Left ventricle myocardium inferior (tissue), 1 donor: ENCODE data around the gene KLHL29. TPM values are rescaled to one million over a fixed set of nuclear protein-coding genes. Genes with fewer than 3 reads are reported as not detected.

Experiments used
- DNase-seq: peaks from one replicate; pipeline ENCODE4 v3.0.0-alpha.2; 2020
- H3K27ac ChIP-seq: fragments of 200-600 bp; replicated peaks from 2 replicates; pipeline ENCODE4 v1.8.0; 2021
- H3K27me3 ChIP-seq: fragments of 200-600 bp; 2 replicates; pipeline ENCODE4 v1.8.0; 2021; ENCODE audit warnings: low read depth
- H3K36me3 ChIP-seq: fragments of 200-600 bp; 2 replicates; pipeline ENCODE4 v1.8.0; 2021
- H3K4me1 ChIP-seq: fragments of 200-600 bp; 2 replicates; pipeline ENCODE4 v1.8.0; 2021
- H3K4me3 ChIP-seq: fragments of 200-600 bp; 2 replicates; pipeline ENCODE4 v1.8.0; 2021; ENCODE audit warnings: mild to moderate bottlenecking, moderate library complexity
- H3K9me3 ChIP-seq: fragments of 200-600 bp; replicated peaks from 2 replicates; pipeline ENCODE4 v1.8.0; 2021
- intact Hi-C: fragments of 100-400 bp; cut with micrococcal nuclease; formaldehyde crosslinking; loops from one replicate; pipeline ENCODE4 v1.11.0; 2022
- total RNA-seq: library from RNA; stranded (reverse); fragmentation: NEBNext Ultra II Directional; extraction: Animal tissue kit (Norgen Biotek cat#: 25700); gene quantifications from one replicate; pipeline ENCODE4 v1.2.1, GENCODE V29; 2021
- TF ChIP-seq, protein P1 (sequence below): fragments of 200-600 bp; IDR thresholded peaks from 2 replicates; pipeline ENCODE4 v1.8.0; 2021; ENCODE audit warnings: antibody characterized with exemption, mild to moderate bottlenecking, borderline replicate concordance
- donor health status: DM: no; HTN: yes; CAD: no; lungs with severe emphysema.

The KLHL29 gene
- total RNA-seq, 1 donor from 2014 or later = 1.1 TPM

DNA sequence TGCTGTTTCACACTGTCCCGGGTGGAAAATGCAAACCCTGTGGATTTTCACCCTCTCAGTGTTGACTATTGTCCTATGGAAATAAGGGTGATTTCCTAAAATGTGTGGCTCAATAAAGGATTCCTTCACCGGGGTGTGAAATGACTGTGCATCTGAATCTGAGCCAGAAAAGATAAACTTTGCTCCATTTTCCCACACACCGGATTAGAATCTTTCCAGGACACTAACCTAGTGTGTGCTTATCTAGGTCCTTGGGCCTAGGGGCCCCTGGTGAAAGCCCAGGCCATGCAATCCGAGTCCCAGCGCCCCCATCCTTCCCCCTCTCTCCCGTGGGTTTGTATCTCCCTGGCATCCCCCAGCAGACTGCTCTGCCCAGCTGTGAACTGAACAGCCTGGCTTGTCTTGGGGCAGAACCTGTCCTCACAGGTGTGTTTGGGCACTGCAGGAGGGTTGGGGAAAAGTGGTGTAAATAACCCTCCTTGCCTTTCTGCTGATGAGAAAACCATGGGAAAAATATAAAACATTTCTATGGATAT is 17.3 kb downstream of the KLHL29 start:
- Histone ChIP-seq H3K9me3 (no peaks in the 10 kb centered on the region), H3K36me3 (no peaks in the 10 kb centered on the region), H3K4me3 (no peak overlapping the region), H3K27ac (no peak overlapping the region), H3K27me3 (peaks cover 36% of the 10 kb centered on the region), H3K4me1 (peaks cover 12% of the 10 kb centered on the region)
- intact Hi-C loops = no loop called here
- DNase-seq = no peak
- TF ChIP-seq, protein P1, sequence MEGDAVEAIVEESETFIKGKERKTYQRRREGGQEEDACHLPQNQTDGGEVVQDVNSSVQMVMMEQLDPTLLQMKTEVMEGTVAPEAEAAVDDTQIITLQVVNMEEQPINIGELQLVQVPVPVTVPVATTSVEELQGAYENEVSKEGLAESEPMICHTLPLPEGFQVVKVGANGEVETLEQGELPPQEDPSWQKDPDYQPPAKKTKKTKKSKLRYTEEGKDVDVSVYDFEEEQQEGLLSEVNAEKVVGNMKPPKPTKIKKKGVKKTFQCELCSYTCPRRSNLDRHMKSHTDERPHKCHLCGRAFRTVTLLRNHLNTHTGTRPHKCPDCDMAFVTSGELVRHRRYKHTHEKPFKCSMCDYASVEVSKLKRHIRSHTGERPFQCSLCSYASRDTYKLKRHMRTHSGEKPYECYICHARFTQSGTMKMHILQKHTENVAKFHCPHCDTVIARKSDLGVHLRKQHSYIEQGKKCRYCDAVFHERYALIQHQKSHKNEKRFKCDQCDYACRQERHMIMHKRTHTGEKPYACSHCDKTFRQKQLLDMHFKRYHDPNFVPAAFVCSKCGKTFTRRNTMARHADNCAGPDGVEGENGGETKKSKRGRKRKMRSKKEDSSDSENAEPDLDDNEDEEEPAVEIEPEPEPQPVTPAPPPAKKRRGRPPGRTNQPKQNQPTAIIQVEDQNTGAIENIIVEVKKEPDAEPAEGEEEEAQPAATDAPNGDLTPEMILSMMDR = no peak

DNA sequence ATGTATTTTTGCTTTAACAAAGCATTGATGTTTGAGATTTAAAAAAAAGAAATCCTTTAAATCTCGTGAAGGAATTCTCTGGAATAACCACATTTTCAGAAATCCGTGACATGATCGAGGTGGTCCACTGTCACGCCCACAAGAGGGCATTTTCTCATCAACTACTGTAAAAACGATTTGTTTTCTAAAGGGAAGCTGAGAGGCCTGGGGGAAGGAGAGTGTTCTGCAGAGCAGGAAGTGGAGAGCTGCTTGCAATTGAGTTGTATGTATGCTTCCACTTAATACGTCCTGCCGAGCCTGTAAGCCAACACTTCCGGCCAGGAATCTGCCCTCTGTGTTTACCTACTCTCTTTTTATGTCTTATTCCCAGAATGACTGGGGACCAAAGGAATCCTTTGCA is 19.4 kb downstream of the KLHL29 start:
- H3K4me3 ChIP-seq = peak overlapping the region; percentile 10
- TF ChIP-seq, protein P1 = peak; percentile 33
- H3K9me3 ChIP-seq = no peaks in the 10 kb centered on the region
- no peak for DNase-seq
- H3K27me3 ChIP-seq = peaks cover 41% of the 10 kb centered on the region
- peaks cover 12% of the 10 kb centered on the region for H3K4me1 ChIP-seq
- intact Hi-C loops = no loop called here
- H3K36me3 ChIP-seq = no peaks in the 10 kb centered on the region
- H3K27ac ChIP-seq = no peak overlapping the region

DNA sequence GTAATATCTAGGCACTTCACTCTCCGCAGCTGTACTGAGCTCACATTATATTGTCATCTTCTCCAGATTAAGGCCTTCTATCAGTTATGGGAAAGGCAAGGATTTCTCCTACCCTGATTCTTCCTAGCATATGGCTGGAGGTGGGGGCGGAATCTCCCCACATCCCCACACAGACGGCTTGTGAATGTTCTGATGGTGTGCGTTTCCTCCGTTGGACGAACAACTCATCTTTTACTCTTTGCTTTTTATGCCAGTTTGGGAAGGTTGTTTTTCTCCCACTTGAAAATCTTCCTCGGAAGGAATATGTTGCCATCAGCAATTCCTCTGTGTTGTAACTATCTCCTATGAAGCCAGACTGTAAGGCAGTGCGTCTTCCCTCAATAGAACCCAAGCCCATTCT is 24.3 kb downstream of the KLHL29 start:
- no peak for DNase-seq
- intact Hi-C loops = no loop called here
- no peak overlapping the region for H3K27ac ChIP-seq
- no peaks in the 10 kb centered on the region for H3K36me3 ChIP-seq
- no peak overlapping the region for H3K4me3 ChIP-seq
- peaks cover 31% of the 10 kb centered on the region for H3K27me3 ChIP-seq
- TF ChIP-seq, protein P1 = no peak
- H3K9me3 ChIP-seq = no peaks in the 10 kb centered on the region
- H3K4me1 ChIP-seq = peaks cover 6% of the 10 kb centered on the region

DNA sequence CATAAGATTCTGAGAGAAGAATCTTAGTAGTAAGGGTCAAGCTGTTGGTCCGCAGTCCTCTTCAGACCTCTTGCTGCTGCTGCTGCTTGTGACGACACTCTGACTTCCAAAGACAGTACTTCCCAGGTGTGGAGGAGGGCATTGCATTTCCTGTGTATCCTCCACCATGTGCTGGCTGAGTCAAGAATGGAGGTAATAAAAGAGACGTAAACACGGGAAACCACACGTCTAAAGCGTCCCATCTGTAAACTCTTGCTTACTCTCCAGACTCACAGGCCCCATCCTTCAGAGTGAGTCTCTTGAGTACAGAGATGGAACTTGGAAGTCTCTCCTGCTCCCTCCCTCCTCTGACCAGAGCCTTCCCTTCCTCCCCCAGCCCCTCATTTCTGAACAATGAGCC is 25.6 kb downstream of the KLHL29 start:
- DNase-seq = no peak
- TF ChIP-seq, protein P1 = no peak
- no peaks in the 10 kb centered on the region for H3K9me3 ChIP-seq
- intact Hi-C loops = no loop called here
- H3K27ac ChIP-seq = no peak overlapping the region
- H3K36me3 ChIP-seq = no peaks in the 10 kb centered on the region
- no peaks in the 10 kb centered on the region for H3K4me1 ChIP-seq
- H3K4me3 ChIP-seq = no peak overlapping the region
- H3K27me3 ChIP-seq = peaks cover 32% of the 10 kb centered on the region

DNA sequence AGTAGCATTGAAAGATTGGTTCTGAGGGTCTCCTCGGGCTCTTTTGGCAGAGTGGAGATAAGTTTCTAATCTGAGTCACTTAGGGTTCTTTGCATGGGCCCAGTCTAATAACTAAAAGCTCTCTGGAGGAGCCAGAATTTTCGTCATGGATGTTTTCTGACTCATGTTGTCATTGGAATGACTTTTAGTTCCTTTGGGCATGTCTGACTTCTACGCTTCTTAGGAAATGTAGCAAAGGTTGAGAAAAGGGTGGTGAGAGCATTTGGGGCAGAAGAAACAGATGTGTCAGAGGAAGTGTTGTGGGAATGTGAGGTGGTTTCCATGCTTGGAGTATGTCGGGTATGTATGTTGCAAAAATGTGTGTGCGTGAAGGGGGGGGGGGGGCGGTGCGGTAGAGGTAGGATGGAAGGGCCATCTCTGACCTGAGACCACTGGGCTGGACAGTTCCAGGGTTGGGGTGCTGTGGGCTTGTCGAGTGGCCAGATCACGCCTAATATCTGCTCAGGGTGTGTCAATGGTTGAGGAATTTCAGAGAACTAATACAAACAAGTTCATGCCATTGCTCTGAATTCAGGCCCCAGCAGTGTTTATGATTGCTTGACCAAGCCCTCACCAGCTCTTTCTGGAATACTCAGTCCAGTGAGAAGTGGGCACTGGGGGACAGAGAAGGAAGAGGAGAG is 26.9 kb downstream of the KLHL29 start:
- TF ChIP-seq, protein P1 = no peak
- Histone ChIP-seq H3K27ac (no peak overlapping the region), H3K36me3 (no peaks in the 10 kb centered on the region), H3K9me3 (no peaks in the 10 kb centered on the region), H3K4me3 (no peak overlapping the region), H3K27me3 (peaks cover 34% of the 10 kb centered on the region), H3K4me1 (no peaks in the 10 kb centered on the region)
- DNase-seq = no peak
- intact Hi-C loops = no loop called here
